PC-3 (cell line): ENCODE measurements around the gene POSTN.
"Not testable (repeated sequence)": the region's sequence is repeated elsewhere in the genome, so short reads cannot be mapped to it uniquely, and the experiment has no call there.

ENCODE experiments used
- EZH2 ChIP-seq: fragments of 300-600 bp; sonication (generic); IDR thresholded peaks from one replicate; pipeline ENCODE4 v1.6.1; 2017; ENCODE audit warnings: antibody characterized with exemption, mild to moderate bottlenecking, low read length; ENCODE audit not compliant: unreplicated experiment
- EZH2phosphoT487 ChIP-seq: fragments of 300-600 bp; sonication (generic); IDR thresholded peaks from 2 replicates; pipeline ENCODE4 v1.6.1; 2018; ENCODE audit warnings: mild to moderate bottlenecking, antibody characterized with exemption, low read length, borderline replicate concordance
- TF ChIP-seq, protein P1 (sequence below): fragments of 300-600 bp; sonication (generic); conservative IDR thresholded peaks from 2 replicates; pipeline ENCODE4 v1.5.1; 2017; ENCODE audit warnings: antibody characterized with exemption, low read depth, mild to moderate bottlenecking, low read length

- not testable (repeated sequence) for TF ChIP-seq EZH2, EZH2phosphoT487
- TF ChIP-seq, protein P1, sequence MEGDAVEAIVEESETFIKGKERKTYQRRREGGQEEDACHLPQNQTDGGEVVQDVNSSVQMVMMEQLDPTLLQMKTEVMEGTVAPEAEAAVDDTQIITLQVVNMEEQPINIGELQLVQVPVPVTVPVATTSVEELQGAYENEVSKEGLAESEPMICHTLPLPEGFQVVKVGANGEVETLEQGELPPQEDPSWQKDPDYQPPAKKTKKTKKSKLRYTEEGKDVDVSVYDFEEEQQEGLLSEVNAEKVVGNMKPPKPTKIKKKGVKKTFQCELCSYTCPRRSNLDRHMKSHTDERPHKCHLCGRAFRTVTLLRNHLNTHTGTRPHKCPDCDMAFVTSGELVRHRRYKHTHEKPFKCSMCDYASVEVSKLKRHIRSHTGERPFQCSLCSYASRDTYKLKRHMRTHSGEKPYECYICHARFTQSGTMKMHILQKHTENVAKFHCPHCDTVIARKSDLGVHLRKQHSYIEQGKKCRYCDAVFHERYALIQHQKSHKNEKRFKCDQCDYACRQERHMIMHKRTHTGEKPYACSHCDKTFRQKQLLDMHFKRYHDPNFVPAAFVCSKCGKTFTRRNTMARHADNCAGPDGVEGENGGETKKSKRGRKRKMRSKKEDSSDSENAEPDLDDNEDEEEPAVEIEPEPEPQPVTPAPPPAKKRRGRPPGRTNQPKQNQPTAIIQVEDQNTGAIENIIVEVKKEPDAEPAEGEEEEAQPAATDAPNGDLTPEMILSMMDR: not testable (repeated sequence)
Measured at GRCh38 chr13:37558766-37559165, 39.8 kb downstream of the POSTN start.
